OCI-M2 (cell line): ENCODE results near the gene ZNF618.
"Not testable (repeated sequence)": the region's sequence is repeated elsewhere in the genome, so short reads cannot be mapped to it uniquely, and the experiment has no call there.

Experiments used
- DNase-seq: peaks from one replicate; lab custom pipeline; 2025; ENCODE audit not compliant: unreplicated experiment; lab: John Stamatoyannopoulos, UW

ZNF618 gene

GRCh38 chr9:114034661-114035062 lies 158.6 kb downstream of the ZNF618 start:
- no peak for DNase-seq

- no peak for DNase-seq
Measured at GRCh38 chr9:114035221-114035844, 159.2 kb downstream of the ZNF618 start.

DNA sequence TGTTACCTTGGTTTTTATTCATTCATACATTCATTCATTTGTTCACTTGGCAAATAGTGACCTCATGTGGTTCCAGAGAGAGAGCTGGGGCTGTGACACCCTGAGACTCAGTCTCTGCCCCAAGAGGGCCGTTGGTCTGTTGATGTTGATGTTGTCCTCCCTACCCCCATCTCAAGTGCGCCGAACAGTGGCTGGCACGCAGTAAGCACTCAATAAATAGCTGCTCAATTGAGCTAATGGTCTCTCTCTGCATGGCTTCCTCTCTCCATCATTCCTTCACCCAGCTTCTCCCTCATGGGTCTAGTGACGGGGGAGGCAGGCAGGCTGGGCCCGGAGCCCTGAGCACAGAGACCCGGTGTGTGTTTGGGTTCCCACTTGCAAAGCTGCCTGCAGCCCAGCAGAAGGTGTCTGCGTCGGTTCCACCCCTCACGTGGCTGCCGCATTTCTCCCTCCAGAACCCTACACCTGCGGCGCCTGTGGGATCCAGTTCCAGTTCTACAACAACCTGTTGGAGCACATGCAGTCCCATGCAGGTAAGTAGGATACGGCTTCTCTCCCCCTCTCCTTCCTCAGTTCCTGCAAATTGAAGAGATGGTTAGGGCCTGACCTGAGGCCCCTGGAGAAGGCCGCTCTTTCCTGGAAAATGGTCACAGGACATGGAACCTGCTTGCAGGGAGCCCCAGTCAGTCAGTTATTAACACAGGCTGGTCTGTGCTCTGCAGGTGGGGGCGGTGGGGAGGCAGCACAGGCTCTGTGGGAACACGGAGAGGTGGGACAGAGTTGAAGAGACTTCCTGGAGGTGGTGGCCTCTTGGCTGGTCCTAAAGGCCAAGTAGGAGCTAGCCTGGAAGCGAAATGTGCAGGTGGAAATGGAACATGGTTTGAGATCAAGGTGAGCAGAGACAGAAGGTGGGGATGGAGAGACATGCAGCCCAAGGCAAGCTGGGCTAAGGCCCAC lies 160.0 kb downstream of the ZNF618 start:
- DNase-seq, result no peak

GRCh38 chr9:114037249-114037648 lies 161.1 kb downstream of the ZNF618 start:
- no peak for DNase-seq

- no peak for DNase-seq
Measured at GRCh38 chr9:114037961-114038723, 162.0 kb downstream of the ZNF618 start.

GRCh38 chr9:114038724-114039313 lies 162.7 kb downstream of the ZNF618 start:
- DNase-seq, result no peak

- no peak for DNase-seq
Measured at GRCh38 chr9:114039484-114039883, 163.4 kb downstream of the ZNF618 start.

- DNase-seq, result not testable (repeated sequence)
Measured at GRCh38 chr9:114043660-114044059, 167.6 kb downstream of the ZNF618 start.

DNA sequence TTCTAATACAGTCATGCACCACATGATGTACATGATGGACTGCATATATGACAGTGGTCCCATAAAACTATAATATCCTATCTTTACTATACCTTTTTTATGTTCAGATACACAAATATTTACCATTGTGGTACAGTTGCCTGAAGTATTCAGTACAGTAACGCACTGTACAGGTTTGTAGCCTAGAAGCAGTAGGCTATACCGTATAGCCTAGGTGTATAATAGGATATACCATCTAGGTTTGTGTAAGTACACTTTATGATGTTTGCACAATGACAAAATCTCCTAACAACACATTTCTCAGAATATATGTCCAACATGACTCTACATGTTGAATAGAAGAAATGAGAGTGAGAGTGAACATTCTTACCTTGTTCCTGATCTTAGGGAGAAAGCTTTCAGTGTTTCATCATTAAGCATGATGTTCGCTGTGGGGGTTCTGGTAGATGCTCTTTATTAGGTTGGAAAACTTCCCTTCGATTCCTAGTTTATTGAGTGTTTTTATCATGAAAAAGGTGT lies 170.2 kb downstream of the ZNF618 start:
- no peak for DNase-seq

DNA sequence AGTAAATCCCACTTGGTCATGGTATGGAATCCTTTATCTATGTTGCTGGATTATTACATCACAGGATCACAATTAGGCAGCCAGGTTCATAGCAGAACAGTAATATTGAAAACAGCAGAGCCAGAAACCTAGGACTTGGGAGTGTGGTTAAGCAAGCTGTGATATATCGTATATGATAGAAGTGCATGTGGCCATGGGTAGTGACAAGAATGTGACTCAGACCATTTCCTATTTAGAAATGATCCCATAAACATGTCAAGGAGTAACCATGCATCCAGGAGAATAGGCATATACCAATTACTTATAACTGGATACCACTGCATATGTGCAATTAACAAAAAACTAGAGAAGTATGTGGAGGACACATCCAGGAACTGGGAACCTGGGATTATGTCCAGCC lies 170.8 kb downstream of the ZNF618 start:
- DNase-seq, result no peak

DNA sequence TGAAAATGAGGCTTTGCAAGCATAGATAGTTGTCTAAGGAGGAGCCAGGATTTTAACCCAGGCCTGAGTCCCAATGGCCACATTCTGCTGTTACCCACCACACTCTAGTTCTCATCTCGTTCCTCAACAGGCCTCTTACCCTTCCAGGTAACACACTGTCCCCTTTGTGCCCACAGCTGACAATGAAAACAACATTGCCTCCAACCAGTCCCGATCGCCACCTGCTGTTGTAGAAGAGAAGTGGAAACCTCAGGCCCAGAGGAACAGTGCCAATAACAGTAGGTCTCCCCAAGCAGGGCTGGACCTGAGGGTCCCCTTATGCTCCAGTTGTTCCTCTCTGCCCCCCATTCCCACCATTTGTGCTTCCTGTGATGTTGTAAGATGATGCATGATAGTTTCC lies 171.6 kb downstream of the ZNF618 start:
- no peak for DNase-seq

- DNase-seq, result no peak
Measured at GRCh38 chr9:114048533-114049415, 172.7 kb downstream of the ZNF618 start.

GRCh38 chr9:114049441-114050225 lies 173.5 kb downstream of the ZNF618 start:
- DNase-seq, result no peak

DNA sequence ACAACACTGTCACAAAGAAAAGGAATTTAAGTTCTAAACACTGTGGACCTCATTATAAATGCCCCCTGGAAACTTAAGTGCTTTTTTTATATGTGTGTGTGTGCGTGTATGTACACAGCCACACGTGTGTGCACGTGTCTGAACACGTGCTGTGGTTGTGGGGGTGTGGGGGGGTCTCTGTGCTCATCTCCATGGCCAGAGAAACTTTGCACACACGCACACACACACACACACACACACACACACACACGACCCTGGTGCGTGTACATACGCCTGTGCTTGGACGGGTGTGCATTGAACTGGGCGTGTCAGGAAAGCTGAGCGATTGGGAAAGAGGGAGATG lies 174.1 kb downstream of the ZNF618 start:
- DNase-seq, result no peak

GRCh38 chr9:114050646-114051045 lies 174.5 kb downstream of the ZNF618 start:
- DNase-seq, result no peak

DNA sequence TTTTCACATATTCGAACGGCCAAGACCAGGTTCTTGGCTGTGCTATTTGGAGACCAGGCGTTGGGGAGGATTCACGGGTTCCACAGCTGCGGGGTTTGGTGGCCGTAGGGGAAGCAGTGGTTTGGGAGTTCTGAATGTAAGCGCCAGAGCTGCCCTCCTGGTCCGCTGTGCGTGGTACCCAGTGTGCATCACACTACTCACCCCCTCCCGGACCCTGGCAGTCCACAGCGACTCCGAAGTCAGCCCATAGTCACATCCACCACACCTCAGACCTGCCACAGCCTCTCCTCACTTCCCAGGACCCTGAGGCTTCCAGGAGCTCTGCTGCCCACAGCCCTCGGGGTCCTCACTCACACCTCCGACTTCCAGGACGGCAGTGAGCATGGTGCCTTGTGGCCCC lies 175.2 kb downstream of the ZNF618 start:
- DNase-seq, result no peak

GRCh38 chr9:114051706-114052105 lies 175.6 kb downstream of the ZNF618 start:
- DNase-seq, result no peak

- no peak for DNase-seq
Measured at GRCh38 chr9:114053246-114054005, 177.3 kb downstream of the ZNF618 start.
